SIG-M5 treated with dmso at 0.1 percent for 504 hours (cell line): ENCODE data around the gene PKP1.

Experiments
- DNase-seq: peaks from one replicate; lab custom pipeline; 2025; ENCODE audit not compliant: unreplicated experiment; lab: John Stamatoyannopoulos, UW

PKP1 gene

GRCh38 chr1:201277441-201277840 is 5.9 kb upstream of the PKP1 start:
- DNase-seq = no peak

DNA sequence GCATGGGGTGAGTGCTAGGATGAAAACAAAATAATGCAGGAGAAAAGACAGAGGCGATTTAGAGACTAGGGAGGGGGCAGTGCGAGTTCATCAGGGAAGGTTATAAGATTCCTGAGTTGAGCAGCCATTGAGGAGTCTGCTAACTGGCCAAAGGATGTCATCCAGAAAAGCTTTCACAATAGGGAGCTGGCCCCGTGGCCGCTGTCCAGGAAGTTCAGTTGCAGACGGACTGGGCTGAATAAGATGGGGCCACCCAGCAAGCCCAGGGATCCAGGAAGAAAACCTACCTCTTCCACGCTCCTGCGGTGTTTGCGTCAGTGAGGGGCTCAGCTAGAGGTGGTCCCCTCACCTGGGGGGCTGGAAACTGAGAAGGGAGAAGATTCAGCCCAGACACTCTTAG is 4.0 kb upstream of the PKP1 start:
- no peak for DNase-seq

DNA sequence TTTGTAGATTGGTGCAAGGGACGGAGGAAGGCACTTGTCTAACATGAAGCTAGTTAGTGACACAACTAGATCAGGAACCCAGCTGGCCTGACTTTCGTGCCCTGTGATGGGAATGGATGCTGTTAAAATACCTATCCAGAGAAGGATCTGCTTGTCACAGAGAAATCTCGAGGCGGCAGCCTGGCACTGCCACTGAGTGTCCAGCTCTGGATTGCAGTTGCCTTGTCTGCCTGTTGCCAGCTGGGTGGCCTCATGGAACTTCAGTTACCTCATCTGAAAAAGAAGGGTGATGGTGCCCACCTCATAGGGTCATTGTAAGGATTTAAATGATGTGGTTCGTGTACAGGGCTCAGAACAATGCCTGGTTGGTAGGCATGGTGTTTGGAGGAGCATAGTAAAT is 2.4 kb upstream of the PKP1 start:
- DNase-seq = no peak

DNA sequence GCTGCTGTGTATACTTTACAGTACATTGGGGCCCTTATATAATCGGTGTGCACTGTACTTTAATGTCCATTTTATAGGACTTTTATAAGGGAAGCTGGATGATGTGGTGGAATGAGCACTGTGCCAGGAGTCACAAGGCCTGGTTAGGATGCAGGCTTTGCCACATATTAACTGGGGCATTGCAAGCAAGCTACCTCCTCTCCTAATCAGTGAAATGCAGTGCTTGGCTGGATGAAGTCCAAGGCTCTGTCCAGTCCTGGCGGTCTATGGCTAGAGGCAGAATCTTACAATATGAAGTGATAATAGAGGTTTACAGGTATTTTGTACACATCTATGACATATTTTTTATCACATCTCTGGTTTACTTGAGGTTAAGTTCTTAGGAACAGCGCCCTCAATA is 1.7 kb upstream of the PKP1 start:
- DNase-seq = no peak

GRCh38 chr1:201282216-201282615 is 1.1 kb upstream of the PKP1 start:
- DNase-seq = peak; percentile 36

DNA sequence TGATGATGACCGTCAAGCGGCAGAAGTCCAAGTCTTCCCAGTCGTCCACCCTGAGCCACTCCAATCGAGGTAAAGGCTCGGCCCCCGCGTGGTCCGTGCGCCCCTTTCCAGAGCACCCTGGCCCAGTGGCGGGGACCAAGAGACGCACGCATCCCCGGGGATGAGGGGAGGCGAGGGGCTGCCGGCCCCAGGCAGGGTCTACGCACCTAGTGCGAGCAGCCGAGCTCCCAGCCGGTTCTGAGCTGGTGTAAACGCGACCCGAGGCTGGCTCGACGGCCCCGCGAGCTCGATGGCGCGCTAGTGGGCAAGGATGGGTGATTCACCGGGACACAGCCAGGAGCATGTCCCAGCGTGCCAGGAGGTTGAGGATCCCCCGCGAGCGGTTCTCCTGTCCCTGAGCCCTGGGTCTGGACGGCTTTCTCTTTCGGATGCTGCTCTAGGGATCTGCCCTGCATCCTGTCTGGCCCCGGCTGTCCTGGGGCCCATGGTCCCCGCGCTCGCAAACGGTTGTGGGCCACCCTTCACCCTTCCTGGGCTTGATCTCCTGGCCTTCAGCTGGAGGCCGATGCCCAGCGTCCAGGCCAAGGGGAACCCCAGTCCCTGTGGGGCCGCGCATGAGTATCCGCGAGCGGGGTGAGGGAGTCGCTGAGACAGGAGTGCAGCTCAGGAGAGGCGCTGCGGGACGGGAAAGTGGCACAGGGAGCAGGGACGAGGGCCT is 689 bp downstream of the PKP1 start:
- DNase-seq = no peak

GRCh38 chr1:201284636-201285035 is 1.3 kb downstream of the PKP1 start:
- DNase-seq = no peak

DNA sequence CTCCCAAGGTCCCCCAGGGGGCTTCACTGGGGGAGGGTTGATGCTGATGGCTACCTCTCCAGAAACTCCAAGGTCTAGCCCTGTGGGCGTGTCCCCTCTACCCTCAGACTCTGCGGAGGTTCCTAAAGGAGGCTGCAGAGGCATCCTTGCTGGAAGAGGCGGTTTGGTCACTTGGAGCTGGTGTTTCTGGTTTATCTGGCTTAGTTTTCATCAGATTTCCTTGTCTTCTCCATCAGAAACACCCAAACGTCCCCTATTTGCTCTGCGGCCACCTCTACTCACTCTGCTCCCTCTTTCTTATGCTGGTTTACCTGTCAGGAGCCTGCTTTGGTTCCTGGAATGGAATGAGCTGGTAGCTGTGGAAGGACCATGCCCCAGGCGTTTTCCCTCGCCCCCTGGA is 2.5 kb downstream of the PKP1 start:
- peak; percentile 61 for DNase-seq

GRCh38 chr1:201286445-201286844 is 3.1 kb downstream of the PKP1 start:
- DNase-seq = no peak

- no peak for DNase-seq
Observed at GRCh38 chr1:201288007-201288406, 4.7 kb downstream of the PKP1 start.

DNA sequence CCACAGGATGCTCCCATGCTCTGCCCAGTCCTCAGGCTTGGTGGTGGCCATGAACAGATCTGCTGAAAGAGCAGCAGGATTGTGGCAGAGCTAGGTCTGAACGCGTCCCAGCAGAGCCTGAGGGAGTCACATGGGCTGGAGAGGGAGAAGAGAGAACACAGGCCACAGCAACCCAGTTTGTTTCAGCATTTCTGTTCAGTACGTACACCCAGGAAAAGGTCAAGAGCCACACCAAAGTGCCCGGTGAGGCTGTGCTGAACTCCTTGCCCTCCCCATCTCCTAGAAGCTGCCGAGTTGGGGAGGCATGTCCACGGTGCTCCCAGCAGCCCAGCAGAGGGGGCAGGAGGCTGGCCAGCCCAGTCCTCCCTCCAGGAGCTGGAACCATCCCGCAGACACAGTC is 5.5 kb downstream of the PKP1 start:
- no peak for DNase-seq

GRCh38 chr1:201290551-201290950 is 7.2 kb downstream of the PKP1 start:
- DNase-seq = no peak

DNA sequence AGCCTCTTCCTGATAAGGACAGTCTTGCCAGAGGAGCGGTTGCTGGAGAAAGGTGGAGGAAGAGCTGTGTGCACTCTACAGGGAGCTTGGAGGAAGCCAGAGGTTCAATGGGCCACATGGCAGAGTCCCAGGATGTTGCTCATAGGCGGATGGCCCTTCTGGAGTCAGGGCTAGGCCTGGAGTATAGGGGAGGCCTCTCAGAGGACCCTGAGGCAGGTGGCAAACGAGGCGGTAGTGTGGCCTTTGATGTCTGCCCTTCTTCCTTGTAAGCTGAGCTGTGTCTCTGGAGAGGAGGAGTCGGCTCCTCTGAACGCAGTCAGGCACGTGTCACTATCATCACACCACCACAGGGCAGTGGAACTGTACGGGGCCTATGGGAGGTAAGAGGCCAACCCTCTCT is 8.6 kb downstream of the PKP1 start:
- no peak for DNase-seq

GRCh38 chr1:201294876-201295275 is 11.6 kb downstream of the PKP1 start:
- DNase-seq = no peak

- no peak for DNase-seq
Observed at GRCh38 chr1:201295346-201295745, 12.0 kb downstream of the PKP1 start.

GRCh38 chr1:201295861-201296260 is 12.6 kb downstream of the PKP1 start:
- no peak for DNase-seq

- DNase-seq = no peak
Observed at GRCh38 chr1:201296352-201296751, 13.0 kb downstream of the PKP1 start.

DNA sequence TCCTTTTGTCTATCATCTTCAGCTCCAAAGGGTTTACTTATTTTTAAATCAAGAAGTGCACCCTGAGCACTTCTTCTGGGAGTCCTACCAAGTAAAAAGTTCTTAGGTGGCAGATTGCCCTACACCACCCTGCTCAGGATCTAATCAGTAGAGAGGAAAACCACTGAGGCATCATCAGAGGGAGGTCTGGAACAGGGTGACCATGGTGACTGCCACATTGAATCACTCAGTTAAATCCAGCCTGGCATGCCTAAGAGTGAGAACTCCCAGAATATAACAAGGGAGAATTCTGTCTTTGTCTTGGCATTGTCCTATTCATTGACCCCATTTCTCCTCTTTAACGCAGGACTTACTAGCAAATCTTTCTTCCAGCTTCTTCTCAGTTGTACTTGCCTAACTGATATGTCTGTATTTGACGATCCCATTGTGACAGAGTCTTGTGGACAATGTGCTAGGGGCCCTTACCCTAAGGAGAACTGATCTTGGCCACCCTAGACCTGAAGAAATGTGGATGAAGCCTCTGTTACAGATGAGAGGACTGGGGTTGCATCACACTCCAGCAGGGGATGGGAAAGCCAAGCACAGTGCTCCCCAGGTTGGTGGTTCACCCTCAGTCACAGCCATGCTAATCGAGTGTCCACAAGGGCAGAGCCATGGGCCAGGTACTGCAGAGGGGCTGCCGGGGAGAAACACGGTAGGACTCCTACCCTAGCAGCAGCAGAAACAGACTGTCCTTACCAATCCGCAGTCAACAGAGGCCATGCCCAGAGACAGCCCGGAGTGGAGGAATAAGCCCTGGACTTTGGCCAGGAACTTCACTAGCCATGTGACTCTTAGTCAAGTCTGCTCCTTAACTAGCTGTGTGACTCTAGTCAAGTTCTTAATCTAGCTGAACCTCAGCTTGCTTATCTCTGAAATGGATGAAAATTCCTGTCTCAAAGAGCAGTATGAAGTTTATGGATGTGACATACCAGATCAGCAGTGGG is 15.4 kb downstream of the PKP1 start:
- DNase-seq = no peak

- no peak for DNase-seq
Observed at GRCh38 chr1:201299968-201300367, 16.7 kb downstream of the PKP1 start.

DNA sequence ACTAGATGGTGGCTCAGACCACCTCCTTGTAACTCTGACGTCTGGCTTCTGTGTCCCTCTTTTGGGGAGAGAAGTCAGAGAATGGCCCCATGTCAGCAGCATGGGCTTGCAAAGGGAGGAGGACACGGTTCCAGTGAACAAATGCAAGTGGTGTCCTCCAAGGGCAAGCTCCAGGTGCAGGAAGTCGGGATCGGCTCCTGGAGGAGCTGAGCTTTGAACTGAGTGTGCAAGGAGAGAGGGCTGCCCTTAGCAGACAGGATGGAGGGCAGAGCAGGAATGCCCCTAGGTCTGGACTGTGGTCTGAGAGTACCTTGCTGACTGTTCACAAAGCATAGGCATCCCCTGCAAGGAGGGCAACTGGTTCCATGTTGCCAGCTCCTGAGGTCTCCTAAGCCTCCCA is 17.3 kb downstream of the PKP1 start:
- no peak for DNase-seq

GRCh38 chr1:201302163-201303152 is 19.2 kb downstream of the PKP1 start:
- no peak for DNase-seq
